ENCODE measurements around the gene MYMK. TPM values are rescaled to one million over a fixed set of nuclear protein-coding genes. Genes with fewer than 3 reads are reported as not detected.

Gene MYMK
- total and polyA plus RNA-seq, 2 of the 4 experiments (the other 2 are of a cell fraction), result not detected

- no peak for TF ChIP-seq USF2 (IDR thresholded peaks at IDR 0.05; ENCODE audit: low read depth, low read length)
- TF ChIP-seq CEBPB (IDR thresholded peaks at IDR 0.05; ENCODE audit: low read depth, low read length), result no peak
- TF ChIP-seq FOS (IDR thresholded peaks at IDR 0.05; ENCODE audit: low read depth, low read length), result no peak
- TF ChIP-seq POLR2A (IDR thresholded peaks at IDR 0.05; ENCODE audit: low read depth, low read length), result no peak
Measured at GRCh38 chr9:133511607-133512006, 13.2 kb downstream of the MYMK start (continued).

DNA sequence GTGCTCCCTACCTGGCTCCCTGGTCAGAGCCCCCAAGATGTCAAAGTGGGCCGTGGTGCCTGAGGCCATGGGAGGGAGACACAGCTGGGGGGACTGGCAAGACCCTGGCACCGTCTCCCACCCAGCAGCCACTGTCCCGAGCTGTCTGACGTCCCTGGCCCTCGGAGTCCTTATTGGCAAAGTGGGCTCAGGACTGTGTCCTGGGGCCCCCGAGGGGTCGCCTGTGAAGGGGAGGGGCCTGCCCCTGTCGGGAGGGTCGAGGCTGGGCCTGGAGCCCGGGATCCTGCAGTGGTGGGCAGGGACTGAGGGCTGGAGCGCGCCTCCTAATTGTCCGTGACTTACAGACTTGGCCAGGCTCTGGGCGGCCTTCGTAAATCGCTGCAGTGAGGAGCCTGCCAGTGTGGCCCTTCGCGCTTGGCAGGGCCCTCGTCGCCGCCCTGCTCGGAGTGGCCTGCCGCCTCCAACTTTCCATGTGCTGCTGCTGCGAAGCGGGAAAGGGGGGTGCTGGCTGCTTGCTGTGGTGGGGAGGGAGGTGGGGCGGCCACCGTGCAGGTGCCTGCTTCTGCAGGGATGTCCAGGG lies 13.7 kb downstream of the MYMK start:
- no peak for ATAC-seq (ENCODE audit: low read depth)
- in situ Hi-C loops (cut with MboI; ENCODE audit: low sequenced_read_pairs), result no loop called here
- intact Hi-C loops (cut with micrococcal nuclease), result no loop called here
- no peak for TF ChIP-seq ELK1 (IDR thresholded peaks at IDR 0.05; ENCODE audit: borderline replicate concordance, low read depth, low read length)
- TF ChIP-seq MXI1 (IDR thresholded peaks at IDR 0.05; ENCODE audit: borderline replicate concordance, low read depth, low read length), result no peak
- TF ChIP-seq CEBPB (IDR thresholded peaks at IDR 0.05; ENCODE audit: low read depth, low read length), result no peak
- no peak for TF ChIP-seq RFX5 (IDR thresholded peaks at IDR 0.05; ENCODE audit: low read depth, low read length)
- TF ChIP-seq SMC3 (IDR thresholded peaks at IDR 0.05; ENCODE audit: low read depth, low read length), result no peak
- TF ChIP-seq MAFK (IDR thresholded peaks at IDR 0.05; ENCODE audit: low read depth, low read length), result no peak
- no peak for TF ChIP-seq RCOR1 (IDR thresholded peaks at IDR 0.05; ENCODE audit: insufficient replicate concordance, low read length)
- TF ChIP-seq CTCF (conservative IDR thresholded peaks at IDR 0.05; ENCODE audit: low read depth, low read length), result no peak
- no peak for TF ChIP-seq NFE2L2 (IDR thresholded peaks at IDR 0.05; ENCODE audit: low read depth, low read length)
- no peak for TF ChIP-seq FOS (IDR thresholded peaks at IDR 0.05; ENCODE audit: low read depth, low read length)
- no peak for TF ChIP-seq POLR2A (IDR thresholded peaks at IDR 0.05; ENCODE audit: low read depth, low read length)
- no peak for TF ChIP-seq RAD21 (IDR thresholded peaks at IDR 0.05; ENCODE audit: low read length)

More for the DNA sequence above, 13.7 kb downstream of the MYMK start:
- Histone ChIP-seq H3K4me1 (ENCODE audit: control insufficient read depth, insufficient read depth, low read length) (peaks cover 8% of the 10 kb centered on the region; the same call in 1 of the 2 replicates), H3K79me1 (ENCODE audit: low read depth in 1 of 2, low read length in 2 of 2) (no peaks in the 10 kb centered on the region), H3K14ac (replicated peaks; ENCODE audit: low read depth, low read length) (no peak overlapping the region), H2BK15ac (ENCODE audit: low read depth, low read length) (no peak overlapping the region), H4K20me1 (ENCODE audit: insufficient read depth, low read length) (peaks cover 3% of the 10 kb centered on the region; the same call in 1 of the 2 replicates), H2BK5ac (ENCODE audit: low read depth, low read length, poor library complexity, severe bottlenecking) (no peak overlapping the region), H3K4ac (ENCODE audit: low read depth, low read length) (no peak overlapping the region), H3K18ac (ENCODE audit: low read depth, low read length) (no peak overlapping the region), H2AK9ac (replicated peaks; ENCODE audit: low read depth, low read length, poor library complexity) (no peak overlapping the region), H2BK120ac (ENCODE audit: low read depth, low read length) (no peak overlapping the region), H3K27ac (ENCODE audit: insufficient read depth, low read length) (no peak overlapping the region), H3K4me2 (ENCODE audit: low read depth, low read length) (no peak overlapping the region), H2AK5ac (ENCODE audit: low read depth, low read length) (no peak overlapping the region), H4K91ac (ENCODE audit: insufficient read depth, low read depth, low read length) (no peak overlapping the region), H4K8ac (ENCODE audit: low read depth in 2 of 2, low read length in 2 of 2) (no peak overlapping the region), H3K9me1 (ENCODE audit: insufficient read depth, low read length) (peaks cover 12% of the 10 kb centered on the region; the same call in 1 of the 2 replicates), H3K27me3 (ENCODE audit: control insufficient read depth, insufficient read depth, low read length) (peaks cover 33% of the 10 kb centered on the region; the same call in 1 of the 2 replicates), H3K36me3 (ENCODE audit: control insufficient read depth, insufficient read depth, low read length) (no peaks in the 10 kb centered on the region), H3K4me3 (ENCODE audit: insufficient read depth, low read depth, low read length) (no peak overlapping the region), H3K9me3 (ENCODE audit: control insufficient read depth, insufficient read depth, low read length) (no peaks in the 10 kb centered on the region), H3K56ac (ENCODE audit: extremely low read depth, insufficient read depth, low read length) (no peak overlapping the region), H4K5ac (ENCODE audit: low read depth, low read length) (no peak overlapping the region), H3K9ac (ENCODE audit: low read depth, low read length) (no peak overlapping the region), H2AFZ (replicated peaks; ENCODE audit: low read length, poor library complexity) (no peak overlapping the region), H2BK20ac (ENCODE audit: low read depth, low read length) (no peak overlapping the region), H3K23ac (ENCODE audit: low read depth, low read length) (no peak overlapping the region)
- no peak for DNase-seq
- POLR2A ChIA-PET (ENCODE audit: unreplicated experiment), result no interaction called here
- BruUV-seq (replicated peaks), result no TSS peak
- dilution Hi-C loops (cut with HindIII; ENCODE audit: low sequenced_read_pairs, unreplicated experiment), result no loop called here
- WGBS, 2 experiments (ENCODE audit: extremely low coverage in 2 of 2, insufficient read length in 1 of 2), result 80% methylated on average over 4 of the region's 27 CpGs; no CpG with 5 or more reads in 1 of the 2 experiments
- CTCF ChIA-PET, result no interaction called here
